Ishikawa (cell line): Measurements from ENCODE around the gene MGMT.

ENCODE experiments used
- CEBPB ChIP-seq: IDR thresholded peaks from 2 replicates; pipeline ENCODE4 v1.6.1; 2012
- CREB1 ChIP-seq: IDR thresholded peaks from 2 replicates; pipeline ENCODE4 v1.6.1; 2012; ENCODE audit warnings: low read depth
- EGR1 ChIP-seq: IDR thresholded peaks from 2 replicates; pipeline ENCODE4 v1.6.1; 2012
- EP300 ChIP-seq: IDR thresholded peaks from 2 replicates; pipeline ENCODE4 v1.6.1; 2012; ENCODE audit warnings: borderline replicate concordance
- FOXM1 ChIP-seq: IDR thresholded peaks from 2 replicates; pipeline ENCODE4 v1.6.1; 2012; ENCODE audit warnings: low read depth, borderline replicate concordance
- MAX ChIP-seq: IDR thresholded peaks from 2 replicates; pipeline ENCODE4 v1.6.1; 2012
- NFIC ChIP-seq: IDR thresholded peaks from 2 replicates; pipeline ENCODE4 v1.6.1; 2012
- RAD21 ChIP-seq: IDR thresholded peaks from 2 replicates; pipeline ENCODE4 v1.6.1; 2012; ENCODE audit warnings: low read depth
- REST ChIP-seq: IDR thresholded peaks from 2 replicates; pipeline ENCODE4 v1.6.1; 2012; ENCODE audit warnings: low read depth, mild to moderate bottlenecking
- TAF1 ChIP-seq: IDR thresholded peaks from 2 replicates; pipeline ENCODE4 v1.6.1; 2012; ENCODE audit warnings: low read depth, mild to moderate bottlenecking
- TCF12 ChIP-seq: IDR thresholded peaks from 2 replicates; pipeline ENCODE4 v1.6.1; 2012; ENCODE audit warnings: low read depth
- TEAD4 ChIP-seq: IDR thresholded peaks from 2 replicates; pipeline ENCODE4 v1.6.1; 2012
- USF1 ChIP-seq: IDR thresholded peaks from 2 replicates; pipeline ENCODE4 v1.6.1; 2012
- YY1 ChIP-seq: IDR thresholded peaks from 2 replicates; pipeline ENCODE4 v1.6.1; 2012; ENCODE audit warnings: low read depth
- ZBTB7A ChIP-seq: IDR thresholded peaks from 2 replicates; pipeline ENCODE4 v1.6.1; 2012; ENCODE audit warnings: low read depth

MGMT gene

DNA sequence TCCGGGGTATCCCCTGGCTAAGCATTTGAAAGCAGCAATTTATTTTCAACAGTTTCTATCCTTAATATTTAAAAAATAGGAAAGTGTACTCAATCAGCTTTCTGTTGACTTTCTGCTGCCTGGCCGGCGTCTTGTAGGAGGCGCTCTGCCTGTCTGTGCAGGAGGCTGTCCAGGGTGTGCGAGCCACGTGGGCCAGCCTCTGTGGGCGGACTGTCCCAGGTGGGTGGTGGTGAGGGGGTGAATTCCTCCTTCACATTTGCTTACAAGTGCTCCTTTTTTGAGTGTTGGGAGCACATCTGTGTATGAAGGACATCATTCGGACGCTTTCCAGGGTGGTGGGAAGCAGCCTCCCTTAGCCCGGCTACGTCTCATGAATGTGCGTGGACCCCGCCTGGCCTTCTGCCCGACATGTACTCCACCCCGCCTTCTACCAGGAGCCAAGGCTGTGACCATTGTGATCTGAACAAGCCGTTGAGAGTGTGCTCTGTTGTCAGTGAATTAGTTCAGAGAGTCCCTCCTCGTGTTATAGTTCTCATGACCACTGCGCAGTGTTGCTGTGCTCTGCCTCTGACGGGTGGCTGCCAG, 114.9 kb downstream of the MGMT start:
- no peak for TF ChIP-seq CEBPB
- no peak for TF ChIP-seq MAX
- no peak for TF ChIP-seq REST
- TF ChIP-seq EP300: no peak
- no peak for TF ChIP-seq USF1
- no peak for TF ChIP-seq TCF12
- TF ChIP-seq YY1: no peak
- no peak for TF ChIP-seq EGR1
- no peak for TF ChIP-seq ZBTB7A
- no peak for TF ChIP-seq RAD21
- no peak for TF ChIP-seq CREB1
- no peak for TF ChIP-seq FOXM1
- no peak for TF ChIP-seq TEAD4
- no peak for TF ChIP-seq TAF1
- no peak for TF ChIP-seq NFIC

DNA sequence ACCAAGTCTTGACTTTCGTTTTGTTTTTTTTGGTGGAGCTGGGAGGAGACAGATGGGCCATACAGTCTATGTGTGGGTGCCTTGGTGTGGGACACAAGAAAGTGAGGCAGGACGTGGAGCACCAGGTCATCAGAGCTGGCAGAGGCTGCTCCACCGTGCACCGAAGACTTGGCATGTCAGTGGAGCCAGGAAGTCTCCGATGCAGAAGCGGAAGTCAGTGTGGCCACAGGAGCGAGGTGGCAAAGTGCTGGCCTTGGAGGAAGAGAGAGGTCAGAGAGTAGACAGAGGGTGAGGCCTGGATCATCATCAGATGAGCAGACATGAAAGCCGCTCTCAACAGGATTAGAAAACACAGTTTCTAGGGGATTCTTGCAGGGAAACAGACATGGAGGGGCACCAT, 116.8 kb downstream of the MGMT start:
- no peak for TF ChIP-seq MAX
- TF ChIP-seq EP300: no peak
- no peak for TF ChIP-seq REST
- no peak for TF ChIP-seq TAF1
- TF ChIP-seq FOXM1: no peak
- no peak for TF ChIP-seq ZBTB7A
- no peak for TF ChIP-seq CEBPB
- no peak for TF ChIP-seq YY1
- TF ChIP-seq EGR1: no peak
- TF ChIP-seq CREB1: no peak
- TF ChIP-seq TCF12: no peak

GRCh38 chr10:129586898-129587443, 119.9 kb downstream of the MGMT start:
- TF ChIP-seq EP300 (no peak), CEBPB (no peak)

DNA sequence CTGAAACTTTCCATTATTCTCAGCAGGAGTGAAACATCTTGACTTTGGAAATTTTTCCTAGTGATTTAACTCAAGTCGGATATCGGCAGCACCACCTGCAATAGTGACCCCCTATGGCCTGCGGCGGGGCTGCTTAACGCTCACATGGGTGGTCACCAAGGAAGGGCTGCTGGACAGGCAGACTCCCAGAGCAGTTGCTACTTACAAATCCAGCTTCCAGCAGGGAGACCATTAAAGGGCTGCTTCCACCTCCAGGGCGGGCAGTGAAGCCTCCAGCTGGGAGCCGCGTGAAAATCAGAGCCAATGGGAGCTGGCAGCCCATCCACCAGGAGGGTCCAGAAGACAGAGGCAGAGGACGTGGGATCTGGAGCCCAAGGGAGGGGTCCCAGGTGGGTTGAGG, 122.5 kb downstream of the MGMT start:
- no peak for TF ChIP-seq EGR1
- TF ChIP-seq ZBTB7A: no peak
- no peak for TF ChIP-seq MAX
- no peak for TF ChIP-seq TAF1
- no peak for TF ChIP-seq USF1
- TF ChIP-seq NFIC: no peak
- TF ChIP-seq REST: no peak
- TF ChIP-seq CEBPB: no peak
- no peak for TF ChIP-seq TEAD4
- no peak for TF ChIP-seq CREB1
- no peak for TF ChIP-seq EP300
- TF ChIP-seq RAD21: no peak
- TF ChIP-seq YY1: no peak
- no peak for TF ChIP-seq TCF12
- no peak for TF ChIP-seq FOXM1
